GM18511 (cell line): Measurements from ENCODE around the gene NCEH1.
"Not testable (repeated sequence)": the region's sequence is repeated elsewhere in the genome, so short reads cannot be mapped to it uniquely, and the experiment has no call there.

Source experiments
- ATAC-seq: cut with Tn5 transposase; IDR thresholded peaks from one replicate; pipeline ENCODE4 v1.9.1; 2021; ENCODE audit warnings: mild to moderate bottlenecking, moderate library complexity; ENCODE audit not compliant: unreplicated experiment

The NCEH1 gene

DNA sequence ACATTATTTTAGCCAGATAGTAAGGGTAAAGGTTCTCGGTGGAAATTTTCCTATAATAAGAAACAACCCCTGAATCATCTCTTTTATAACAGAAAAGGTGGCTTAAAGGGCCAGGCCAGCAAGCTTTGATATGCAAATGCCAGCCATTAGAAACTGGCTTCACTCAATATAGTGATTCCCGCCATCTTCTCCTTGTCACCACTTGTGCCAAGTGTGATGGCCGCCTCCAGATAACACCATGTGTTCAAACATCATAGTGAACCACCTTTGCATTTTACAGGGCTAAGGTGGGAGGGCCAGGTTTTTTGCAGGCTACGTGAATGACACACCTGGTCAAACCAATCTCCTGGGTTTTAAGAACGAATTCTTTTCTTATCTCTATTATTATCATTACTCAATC lies 31.3 kb downstream of the NCEH1 start:
- ATAC-seq = no peak

DNA sequence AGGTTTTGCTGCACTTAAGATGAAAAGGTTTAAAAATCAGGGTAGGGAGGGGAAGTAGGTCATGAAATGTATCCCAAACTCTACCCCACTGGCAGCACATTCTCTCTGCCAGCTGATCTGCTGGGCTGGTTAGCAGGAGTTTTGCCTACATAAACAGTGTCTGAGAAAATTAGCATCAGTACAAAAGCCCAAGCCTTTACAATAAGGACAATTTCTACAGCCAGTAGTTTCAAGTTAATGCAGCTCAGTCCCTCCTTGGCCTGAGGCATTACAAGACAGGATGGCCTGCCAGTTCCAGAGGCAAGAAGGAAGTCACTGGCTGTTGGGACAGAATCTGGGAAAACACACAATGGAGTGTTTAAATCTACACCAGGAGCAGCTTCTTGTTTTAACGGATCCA lies 32.8 kb downstream of the NCEH1 start:
- ATAC-seq = no peak

DNA sequence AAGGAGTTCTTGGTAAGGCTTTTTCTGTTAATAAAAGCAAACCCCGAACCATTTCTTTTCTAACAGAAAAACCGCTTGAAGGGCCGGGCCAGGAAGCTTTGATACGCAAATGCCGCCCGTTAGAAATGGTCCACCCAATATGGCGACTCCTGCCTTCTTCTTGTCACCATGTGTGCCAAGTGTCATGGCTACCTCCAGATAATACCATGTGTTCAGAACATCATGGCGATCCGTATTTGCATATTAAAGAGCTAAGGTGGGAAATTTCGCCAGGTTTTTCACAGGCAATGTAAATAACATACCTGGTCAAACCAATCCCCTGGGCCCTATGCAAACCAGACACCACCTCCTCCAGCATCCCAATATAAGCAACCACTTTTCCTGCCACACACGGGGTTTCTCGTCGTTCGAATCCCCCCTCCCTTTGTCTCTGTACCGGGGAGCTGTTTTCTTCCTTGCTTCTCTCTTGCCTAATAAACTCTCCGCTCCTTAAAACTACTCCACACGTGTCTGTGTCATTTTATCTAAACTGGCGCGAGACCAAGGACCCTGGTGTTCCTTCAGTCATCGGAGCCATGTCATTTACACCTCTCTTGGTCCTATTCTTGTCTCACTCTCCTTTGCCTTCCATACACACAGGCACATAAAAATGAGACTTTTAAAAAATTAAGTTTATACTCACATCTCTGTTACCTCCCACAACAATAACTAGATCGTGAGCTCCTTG lies 34.5 kb downstream of the NCEH1 start:
- no peak for ATAC-seq

DNA sequence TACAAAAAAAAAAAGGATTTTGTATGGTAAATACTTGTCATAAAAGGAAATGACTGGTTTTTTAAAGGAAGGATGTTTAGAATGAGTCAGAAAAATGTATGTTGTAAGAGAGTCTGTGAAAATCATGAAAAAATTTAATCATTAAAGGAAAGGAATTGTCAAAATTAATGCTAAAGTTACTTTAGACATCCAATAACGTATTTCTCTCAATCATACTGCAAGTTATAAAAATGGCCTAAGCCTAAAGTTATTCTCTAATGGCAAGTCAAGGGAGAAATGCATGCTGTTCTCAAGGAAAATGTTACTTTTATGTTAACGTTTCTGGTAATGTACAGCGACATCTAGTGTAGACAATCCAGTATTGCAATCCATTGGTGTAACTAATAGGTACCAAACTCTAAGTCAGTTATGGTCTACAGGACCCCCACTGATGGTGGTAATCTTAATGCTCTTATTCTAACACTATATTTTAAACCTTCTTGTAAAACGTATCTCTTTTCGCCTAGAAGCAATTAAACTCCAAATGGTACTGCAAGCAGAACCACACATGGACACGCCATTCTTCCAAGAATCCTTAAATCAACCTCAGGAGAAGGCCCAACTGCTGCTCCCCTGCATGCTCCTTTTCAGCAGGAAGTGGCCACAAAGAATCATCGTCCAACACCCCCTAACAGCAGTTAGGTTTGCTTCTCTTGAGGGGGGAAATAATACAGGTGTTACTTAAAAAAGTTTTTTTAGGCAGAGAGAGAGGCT lies 35.2 kb downstream of the NCEH1 start:
- no peak for ATAC-seq

DNA sequence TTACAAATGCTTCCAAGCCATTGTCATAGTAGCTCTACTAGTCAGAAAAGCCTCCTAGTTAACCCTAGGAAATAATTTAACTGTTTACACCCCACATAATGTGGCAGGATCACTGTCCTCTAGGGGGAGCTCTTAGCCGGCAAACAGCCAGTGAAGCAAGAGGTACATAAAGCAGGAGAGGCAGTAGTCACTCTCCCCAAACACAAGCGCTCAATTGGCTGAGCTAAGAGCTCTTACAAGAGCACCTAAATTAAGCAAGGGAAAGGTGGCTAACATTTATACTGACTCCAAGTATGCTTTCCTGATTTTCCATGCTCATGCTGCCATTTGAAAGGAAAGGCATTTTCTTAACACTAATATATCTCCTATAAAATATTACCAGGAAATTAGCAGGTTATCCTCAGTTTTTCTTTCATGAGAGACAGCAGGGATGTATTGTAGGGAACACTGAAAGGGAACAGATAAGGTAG lies 37.6 kb downstream of the NCEH1 start:
- peak; percentile 78 for ATAC-seq

DNA sequence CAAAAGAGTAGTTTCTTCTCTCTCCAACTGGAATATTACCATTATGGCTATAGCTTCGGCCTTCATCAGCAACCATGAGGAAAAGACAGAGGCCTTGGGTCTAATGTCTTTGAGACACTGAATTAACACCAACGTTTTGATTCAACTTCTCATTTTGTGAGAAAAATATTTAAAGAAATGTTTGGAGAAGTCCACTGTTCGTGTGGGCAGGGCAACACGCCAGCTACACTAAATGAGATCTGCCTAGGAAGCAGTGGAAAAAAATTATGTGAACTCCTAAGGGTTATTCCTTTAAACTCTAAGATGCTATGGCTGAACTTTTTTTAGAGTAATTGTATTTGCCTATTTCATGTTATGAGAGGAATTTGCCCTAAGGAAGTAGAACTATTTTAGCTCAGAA lies 41.8 kb downstream of the NCEH1 start:
- ATAC-seq = no peak

DNA sequence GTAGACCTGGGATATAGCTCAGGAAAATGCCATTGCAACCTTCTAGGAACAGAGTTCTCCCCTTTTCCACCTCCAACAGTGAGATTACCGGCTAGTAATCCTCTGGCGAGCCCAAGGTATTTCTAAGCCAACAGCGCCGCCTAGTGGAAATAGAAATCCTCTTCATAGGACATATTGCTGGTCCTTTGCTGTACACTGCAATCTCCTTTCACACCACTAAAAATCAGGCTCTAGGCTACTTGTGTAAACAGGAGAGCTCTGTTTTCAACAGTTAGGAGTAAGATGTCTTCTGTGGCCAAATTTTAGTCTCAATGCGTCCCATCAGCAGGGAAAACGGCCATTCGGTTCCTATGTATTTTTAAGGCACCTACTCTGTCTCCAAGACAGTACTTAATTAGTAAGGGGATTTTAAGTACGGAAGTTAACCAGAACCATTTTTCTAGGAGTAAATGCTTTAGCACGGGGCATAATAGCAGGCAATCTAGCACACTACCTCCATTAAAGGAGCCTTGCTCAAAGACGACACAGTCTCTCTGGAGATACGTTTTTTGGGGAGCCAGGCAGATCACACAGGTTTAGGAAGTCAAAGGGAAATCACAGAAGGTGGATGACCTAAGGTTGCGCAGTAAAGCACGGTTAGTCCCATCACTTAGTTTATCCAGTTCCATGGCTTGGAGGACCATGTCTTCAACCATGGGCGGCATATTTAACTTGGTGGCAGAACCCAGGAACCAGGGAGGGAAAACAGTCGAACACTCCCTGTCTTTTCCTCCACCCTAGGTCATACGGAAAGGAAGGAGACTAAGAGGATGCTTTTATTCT lies 43.8 kb downstream of the NCEH1 start:
- peak; percentile 98 for ATAC-seq

DNA sequence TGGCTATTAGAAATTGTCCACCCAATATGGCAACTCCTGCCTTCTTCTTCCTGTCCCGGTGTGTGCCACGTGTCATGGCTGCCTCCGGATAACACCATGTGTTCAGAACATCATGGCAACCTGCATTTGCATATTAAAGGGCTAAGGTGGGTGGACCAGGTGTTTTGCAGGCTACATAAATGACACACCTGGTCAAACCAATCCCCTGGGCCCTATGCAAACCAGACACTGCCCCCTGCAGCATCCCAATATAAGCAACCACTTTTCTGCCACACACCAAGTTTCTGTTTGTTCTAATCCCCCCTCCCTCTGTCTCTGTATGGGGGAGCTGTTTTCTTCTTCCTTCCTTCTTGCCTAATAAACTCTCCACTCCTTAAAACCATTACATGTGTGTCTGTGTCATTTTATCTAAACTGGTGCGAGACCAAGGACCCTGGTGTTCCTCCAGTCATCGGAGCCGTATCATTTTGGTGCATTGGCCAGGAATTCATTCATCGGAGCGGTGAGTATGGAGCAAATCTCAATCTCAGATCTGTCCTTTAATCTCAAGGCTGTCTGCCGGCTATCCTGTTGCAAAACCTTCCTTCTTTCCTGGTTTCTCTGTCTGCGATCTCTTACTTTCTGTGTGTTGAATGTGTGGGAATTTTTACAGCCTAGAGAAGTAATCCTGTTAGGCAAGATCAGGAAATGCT lies 44.5 kb downstream of the NCEH1 start:
- ATAC-seq = no peak

DNA sequence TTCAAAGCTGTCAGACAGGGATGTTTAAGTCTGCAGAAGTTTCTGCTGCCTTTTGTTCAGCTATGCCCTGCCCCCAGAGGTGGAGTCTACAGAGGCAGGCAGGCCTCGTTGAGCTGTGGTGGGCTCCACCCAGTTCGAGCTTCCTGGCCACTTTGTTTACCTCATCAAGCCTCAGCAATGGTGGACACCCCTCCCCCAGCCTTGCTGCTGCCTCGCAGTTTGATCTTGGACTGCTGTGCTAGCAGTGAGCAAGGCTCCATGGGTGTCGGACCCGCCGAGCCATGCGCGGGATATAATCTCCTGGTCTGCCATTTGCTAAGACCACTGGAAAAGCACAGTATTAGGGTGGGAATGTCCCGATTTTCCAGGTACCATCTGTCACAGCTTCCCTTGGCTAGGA lies 45.4 kb downstream of the NCEH1 start:
- ATAC-seq = not testable (repeated sequence)

DNA sequence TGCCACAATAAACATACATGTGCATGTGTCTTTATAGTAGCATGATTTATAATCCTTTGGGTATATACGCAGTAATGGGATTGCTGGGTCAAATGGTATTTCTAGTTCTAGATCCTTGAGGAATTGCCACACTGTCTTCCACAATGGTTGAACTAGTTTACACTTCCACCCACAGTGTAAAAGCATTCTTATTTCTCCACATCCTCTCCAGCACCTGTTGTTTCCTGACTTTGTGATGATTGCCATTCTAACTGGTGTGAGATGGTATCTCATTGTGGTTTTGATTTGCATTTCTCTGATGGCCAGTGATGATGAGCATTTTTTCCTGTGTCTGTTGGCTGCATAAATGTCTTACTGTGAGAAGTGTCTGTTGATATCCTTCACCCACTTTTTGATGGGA lies 50.4 kb downstream of the NCEH1 start:
- not testable (repeated sequence) for ATAC-seq

DNA sequence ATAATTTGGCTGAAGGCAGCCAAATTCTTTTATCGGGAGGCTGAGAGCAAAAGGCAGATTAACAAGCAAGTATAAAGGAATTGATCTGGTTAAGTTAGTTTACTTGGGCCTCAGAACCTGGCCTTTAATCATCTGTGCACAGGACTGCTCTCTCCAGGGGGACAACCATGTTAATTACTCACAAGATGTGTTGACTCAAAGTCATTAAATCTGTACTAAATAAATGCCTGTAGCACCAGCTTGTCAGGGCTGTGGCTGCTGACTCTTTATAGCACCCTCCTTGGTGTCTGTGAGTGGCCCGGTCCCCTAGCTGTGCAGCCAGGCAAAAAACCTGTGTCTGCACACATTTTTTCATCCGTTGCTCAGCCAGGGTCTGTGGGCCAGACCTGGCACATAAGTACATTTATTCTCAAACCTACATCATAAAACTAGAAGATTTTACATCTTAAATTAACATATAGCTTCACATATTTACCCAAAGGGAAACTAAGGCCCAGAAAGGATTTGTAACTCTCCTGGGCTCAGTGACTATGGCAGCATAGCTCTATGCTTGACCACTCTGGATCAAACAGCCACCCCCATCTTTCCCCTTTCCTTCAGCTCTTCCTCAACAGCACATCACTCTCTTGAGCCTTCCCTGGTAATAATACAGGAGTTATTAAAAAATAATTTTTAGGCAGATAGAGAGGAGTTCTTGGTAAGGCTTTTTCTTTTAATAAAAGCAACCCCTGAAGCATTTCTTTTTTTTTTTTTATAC lies 51.4 kb downstream of the NCEH1 start:
- ATAC-seq = no peak

DNA sequence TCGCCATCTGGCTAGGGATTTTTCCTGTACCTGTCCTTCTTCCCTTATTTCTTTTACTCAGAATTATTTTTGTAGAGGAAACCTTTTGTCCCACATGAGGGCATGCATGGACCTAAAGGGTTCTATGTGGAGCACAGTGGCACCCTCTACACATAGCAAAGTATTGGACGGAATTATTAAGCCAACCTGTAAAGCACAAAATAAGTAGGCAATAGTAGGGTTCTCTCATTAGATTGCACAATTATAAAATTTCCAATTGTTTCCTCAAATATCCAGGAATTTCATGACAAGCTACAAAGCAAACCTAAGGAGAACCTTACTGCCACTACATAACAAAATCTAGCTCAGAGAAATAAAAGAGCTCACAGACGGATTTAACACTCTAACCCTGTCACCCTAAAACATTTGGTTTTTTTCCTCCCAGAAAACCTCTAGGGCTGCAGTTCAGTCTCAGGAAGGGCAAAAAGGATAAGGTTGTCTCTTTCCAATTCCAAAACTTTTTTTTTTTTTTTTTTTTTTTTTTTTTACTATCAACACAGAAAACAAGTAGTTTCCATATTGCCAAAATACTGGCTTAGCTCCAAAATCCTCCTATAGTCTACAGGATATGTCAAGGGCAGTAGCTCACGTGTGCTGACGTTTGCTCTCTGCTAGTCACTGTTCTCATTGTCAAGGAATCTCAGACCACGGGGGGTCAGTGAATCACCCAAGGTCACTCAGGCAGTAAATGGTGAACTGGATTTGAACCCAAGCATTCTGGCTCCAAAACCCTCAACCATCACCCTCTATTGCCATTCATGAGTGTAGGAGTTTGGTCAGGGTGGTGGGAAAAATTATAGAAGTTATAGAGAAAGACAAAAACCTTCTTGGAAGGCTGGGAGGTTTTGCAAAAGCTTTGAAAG lies 52.3 kb downstream of the NCEH1 start:
- no peak for ATAC-seq

DNA sequence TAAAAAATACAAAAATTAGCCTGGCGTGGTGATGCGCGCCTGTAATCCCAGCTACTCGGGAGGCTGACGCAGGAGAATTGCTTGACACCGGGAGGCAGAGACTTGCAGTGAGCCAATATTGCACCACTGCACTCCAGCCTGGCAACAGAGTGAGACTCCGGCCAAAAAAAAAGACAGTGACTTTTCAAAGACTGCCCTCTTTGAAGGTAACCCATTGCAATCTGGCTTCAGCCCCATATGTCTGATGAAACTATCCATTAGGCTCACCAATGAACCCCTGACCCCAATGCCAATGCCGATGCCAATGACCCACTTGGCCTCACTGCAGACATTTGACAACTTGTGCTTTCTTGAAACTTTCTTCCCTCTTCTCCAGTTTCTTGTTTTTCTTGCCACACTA lies 54.3 kb downstream of the NCEH1 start:
- no peak for ATAC-seq

DNA sequence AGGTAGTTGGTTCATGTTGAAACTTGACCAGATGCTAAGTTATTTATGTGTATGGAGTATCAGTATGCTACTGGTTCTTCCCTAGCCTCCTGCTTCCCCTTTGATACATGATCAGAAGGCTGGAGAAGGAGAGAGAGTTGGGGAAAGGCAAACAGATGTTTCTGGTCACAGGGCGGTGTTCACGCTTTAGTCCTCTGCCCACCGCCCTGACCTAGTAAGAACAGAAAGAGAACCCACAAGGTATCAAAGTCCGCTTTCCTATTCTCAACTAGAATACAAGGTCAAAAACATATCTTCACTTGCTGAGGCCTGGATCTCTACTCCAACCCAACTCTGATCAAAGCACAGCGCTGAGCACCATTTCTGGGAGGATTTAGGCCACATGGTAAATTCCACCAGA lies 55.5 kb downstream of the NCEH1 start:
- no peak for ATAC-seq

DNA sequence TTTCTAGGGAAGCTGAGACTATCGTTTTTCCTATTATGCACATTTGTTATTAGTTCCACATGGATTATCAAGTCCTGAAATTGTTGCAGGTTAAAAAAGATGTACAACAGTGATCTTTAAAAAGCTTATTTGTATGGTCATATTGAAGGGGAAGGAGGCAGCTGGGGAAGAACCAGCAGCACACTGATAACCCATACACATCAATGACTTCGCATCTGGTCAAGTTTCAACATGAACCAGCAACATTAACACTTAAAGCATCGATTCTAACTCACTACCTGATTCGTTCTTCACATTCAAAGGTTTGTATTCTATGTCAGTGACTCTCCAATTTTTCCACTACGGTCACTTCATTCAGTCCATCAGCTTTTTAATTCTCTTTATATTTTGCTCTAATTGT lies 56.4 kb downstream of the NCEH1 start:
- ATAC-seq = no peak

DNA sequence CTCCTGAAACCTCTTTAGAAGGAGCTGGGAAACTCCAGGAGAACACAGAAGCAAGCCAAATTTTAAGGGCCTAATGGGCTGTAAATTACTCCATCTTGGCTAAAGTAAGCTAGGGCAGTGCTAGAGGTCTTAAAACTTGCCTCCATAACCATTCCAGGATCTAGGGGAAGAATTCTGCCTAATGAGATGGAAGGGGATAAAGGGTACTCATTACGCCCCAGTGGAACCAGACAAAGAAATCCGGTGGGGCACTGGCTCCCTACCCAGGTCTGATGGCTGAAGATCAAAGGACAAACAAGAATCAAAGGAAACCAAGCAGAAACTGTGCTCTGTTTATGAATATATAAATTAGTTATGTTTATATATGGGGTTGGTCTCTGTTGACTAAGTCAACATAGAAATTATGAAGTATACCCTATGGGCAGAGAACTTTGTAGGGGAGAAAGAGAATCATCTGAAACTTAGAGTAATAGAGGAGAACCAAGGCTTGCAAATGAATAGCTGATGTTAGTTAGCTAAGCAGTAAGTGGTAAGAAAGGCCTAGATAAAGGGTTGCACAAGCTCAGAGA lies 57.8 kb downstream of the NCEH1 start:
- ATAC-seq = no peak

DNA sequence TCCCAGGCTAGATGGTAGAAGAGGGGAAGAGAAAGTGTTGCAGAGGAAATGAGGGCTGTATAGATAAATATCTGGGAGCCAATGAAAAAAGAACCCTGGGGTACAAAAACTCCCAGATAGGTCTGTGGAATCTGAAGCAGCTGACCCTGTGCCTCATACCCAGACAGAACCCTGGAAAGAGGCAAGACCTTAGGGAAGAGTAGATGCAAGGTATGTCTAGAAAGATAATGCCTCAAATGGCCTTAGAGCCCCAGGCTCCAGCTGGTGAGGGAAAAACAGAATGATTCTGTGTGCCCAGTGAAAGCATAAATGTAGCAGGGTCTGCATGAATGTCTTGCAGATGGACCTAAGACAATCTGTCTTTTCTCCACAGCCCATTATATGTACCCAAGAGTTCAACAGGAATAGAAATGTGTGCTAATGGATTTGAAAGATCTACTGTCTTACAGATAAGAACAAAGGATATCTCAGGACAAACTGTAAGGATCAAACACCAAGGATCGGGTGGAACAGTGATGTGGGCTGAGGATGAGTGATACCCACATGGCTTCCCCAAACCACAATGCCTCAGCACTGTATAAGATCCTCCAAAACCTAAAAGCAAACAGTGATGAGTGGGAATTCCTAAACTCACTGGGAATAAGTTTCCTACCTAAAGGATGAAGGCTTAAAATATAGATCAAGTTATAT lies 58.8 kb downstream of the NCEH1 start:
- no peak for ATAC-seq

DNA sequence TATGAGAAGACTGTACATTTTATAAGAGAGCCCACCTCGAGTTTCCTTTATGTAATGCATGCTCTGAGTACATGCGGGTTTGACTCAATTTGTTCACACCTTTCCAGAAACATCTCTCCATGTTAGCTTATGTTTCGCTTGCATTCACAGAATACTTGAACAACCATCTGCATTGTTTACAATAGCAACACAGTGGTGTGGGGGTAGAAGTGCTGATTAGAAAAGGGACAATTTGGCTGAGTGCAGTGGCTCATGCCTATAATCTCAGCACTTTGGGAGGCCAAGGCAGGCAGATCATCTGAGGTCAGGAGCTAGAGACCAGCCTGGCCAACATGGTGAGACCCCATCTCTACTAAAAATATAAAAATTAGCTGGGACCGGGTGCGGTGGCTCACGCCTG lies 60.9 kb downstream of the NCEH1 start:
- no peak for ATAC-seq
